ENCODE results near the gene MYO3B.

- no peak for TF ChIP-seq CTCF (IDR thresholded peaks at IDR 0.05)
- TF ChIP-seq POLR2A (IDR thresholded peaks at IDR 0.05) = no peak
These were observed 123.7 kb downstream of the MYO3B start for GRCh38 chr2:170301626-170302025.
